Fibroblast of mammary gland (primary cell): Measurements from ENCODE around the gene TXNL4B.

Experiments
- DNase-seq: peaks from one replicate; pipeline ENCODE4 v3.0.0-alpha.2; 2010; ENCODE audit warnings: low read depth
- H3K4me3 ChIP-seq: 2 replicates; pipeline ENCODE4 v1.5.1; 2011; ENCODE audit warnings: low read depth, mild to moderate bottlenecking, low read length, moderate library complexity; ENCODE audit not compliant: control insufficient read depth
- CTCF ChIP-seq: conservative IDR thresholded peaks from 2 replicates; pipeline ENCODE4 v1.5.1; 2011; ENCODE audit warnings: low read depth, low read length, inconsistent platforms; ENCODE audit not compliant: control insufficient read depth, insufficient read depth

TXNL4B gene

GRCh38 chr16:72109300-72109699 lies 15.9 kb upstream of the TXNL4B start:
- no peak for TF ChIP-seq CTCF
- no peak overlapping the region for H3K4me3 ChIP-seq
- no peak for DNase-seq

- no peak for TF ChIP-seq CTCF
- DNase-seq, result no peak
- no peak overlapping the region for H3K4me3 ChIP-seq
Observed at GRCh38 chr16:72108353-72109102, 15.1 kb upstream of the TXNL4B start.

- no peak for DNase-seq
- TF ChIP-seq CTCF, result no peak
- no peak overlapping the region for H3K4me3 ChIP-seq
Observed at GRCh38 chr16:72107371-72107770, 14.0 kb upstream of the TXNL4B start.

GRCh38 chr16:72105978-72106377 lies 12.6 kb upstream of the TXNL4B start:
- no peak overlapping the region for H3K4me3 ChIP-seq
- TF ChIP-seq CTCF, result no peak
- no peak for DNase-seq

GRCh38 chr16:72104905-72105304 lies 11.5 kb upstream of the TXNL4B start:
- no peak for DNase-seq
- H3K4me3 ChIP-seq, result no peak overlapping the region
- no peak for TF ChIP-seq CTCF

GRCh38 chr16:72101195-72101594 lies 7.8 kb upstream of the TXNL4B start:
- no peak for TF ChIP-seq CTCF
- DNase-seq, result no peak
- H3K4me3 ChIP-seq, result no peak overlapping the region
